ENCODE results near the gene ASXL1. TPM values are rescaled to one million over a fixed set of nuclear protein-coding genes. Genes with fewer than 3 reads are reported as not detected.

The ASXL1 gene
- polyA plus RNA-seq, 2 of the 4 experiments (the other 2 are of a cell fraction), result 35.7 to 36.0 TPM

DNA sequence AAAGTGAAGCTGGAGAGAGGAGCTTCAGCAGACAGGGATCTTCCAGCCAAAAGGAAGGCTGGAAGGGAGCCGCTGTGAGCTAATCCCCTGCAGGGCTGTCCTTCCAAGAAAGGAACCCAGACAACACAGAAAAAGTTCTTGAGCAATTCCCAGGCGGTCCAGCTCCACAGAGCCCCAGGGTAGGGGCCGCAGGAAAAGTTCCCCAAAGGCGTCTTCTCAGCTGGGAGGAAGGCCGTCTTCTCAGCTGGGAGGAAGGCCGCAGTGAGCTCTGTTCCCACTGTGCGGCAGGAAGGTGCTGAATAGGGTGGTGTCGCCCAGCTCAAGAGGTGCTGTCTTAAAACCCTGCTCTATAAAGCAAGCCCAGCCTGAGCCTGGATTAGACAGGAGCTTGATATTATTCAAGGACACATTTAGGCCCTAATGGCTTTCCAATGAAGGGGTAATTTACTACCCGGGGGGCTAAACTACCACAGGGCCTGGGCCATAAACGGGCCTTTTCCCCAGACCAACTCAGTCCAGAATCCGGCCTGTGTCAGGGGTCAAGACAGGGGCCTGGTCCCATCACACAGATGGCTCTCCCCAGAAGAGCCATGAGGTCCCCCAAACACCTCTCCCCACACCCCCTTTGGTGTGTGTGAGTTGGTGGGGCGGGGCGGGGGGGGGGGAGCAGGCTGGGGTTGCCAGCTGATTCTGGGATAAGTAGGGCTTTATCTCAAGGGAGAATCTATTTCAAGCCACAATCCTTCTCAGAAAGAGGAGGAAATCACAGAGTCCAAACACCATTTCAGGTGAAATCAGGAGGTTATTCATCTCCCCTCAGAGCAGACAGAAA, 123.4 kb downstream of the ASXL1 start (continued):
- TF ChIP-seq, protein P1, sequence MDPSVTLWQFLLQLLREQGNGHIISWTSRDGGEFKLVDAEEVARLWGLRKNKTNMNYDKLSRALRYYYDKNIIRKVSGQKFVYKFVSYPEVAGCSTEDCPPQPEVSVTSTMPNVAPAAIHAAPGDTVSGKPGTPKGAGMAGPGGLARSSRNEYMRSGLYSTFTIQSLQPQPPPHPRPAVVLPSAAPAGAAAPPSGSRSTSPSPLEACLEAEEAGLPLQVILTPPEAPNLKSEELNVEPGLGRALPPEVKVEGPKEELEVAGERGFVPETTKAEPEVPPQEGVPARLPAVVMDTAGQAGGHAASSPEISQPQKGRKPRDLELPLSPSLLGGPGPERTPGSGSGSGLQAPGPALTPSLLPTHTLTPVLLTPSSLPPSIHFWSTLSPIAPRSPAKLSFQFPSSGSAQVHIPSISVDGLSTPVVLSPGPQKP (IDR thresholded peaks at IDR 0.05; ENCODE audit: low read depth, low read length), result no peak
- TF ChIP-seq EHMT2 (IDR thresholded peaks at IDR 0.05; ENCODE audit: low read depth) (no peak), TFCP2L1 (CRISPR knock-in tag; IDR thresholded peaks at IDR 0.05) (no peak)

DNA sequence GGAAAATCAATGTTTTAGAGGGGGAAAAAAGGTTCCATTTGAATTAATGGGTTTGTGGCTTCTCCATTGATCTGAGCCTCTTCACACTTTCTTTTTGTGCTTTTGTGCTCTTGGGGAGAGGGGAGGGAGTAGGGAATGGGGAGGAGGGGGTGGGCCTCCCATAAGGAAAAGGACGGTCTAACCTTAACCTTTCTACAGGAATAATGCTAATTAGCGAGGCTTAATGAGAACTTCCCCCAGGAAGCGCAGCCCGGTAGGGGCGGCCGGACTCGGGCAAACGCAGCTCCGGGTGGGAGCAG, 124.0 kb downstream of the ASXL1 start:
- FAIRE-seq, result no peak
- Histone ChIP-seq H3K9me3 (no peaks in the 10 kb centered on the region), H3K4me3 (peak overlapping the region; percentile 77), H3K4me1 (peaks cover 28% of the 10 kb centered on the region), H3K27ac (peak overlapping the region; percentile 98 to 99), H3K4me2 (peak overlapping the region; percentile 91)
- TF ChIP-seq, protein P2, sequence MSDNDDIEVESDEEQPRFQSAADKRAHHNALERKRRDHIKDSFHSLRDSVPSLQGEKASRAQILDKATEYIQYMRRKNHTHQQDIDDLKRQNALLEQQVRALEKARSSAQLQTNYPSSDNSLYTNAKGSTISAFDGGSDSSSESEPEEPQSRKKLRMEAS (IDR thresholded peaks at IDR 0.05), result no peak
- no peak for TF ChIP-seq FOXS1 (CRISPR knock-in tag; IDR thresholded peaks at IDR 0.05)
- TF ChIP-seq CBX2 (IDR thresholded peaks at IDR 0.05; ENCODE audit: borderline replicate concordance, low read depth), result no peak
- no peak for TF ChIP-seq POLR2A (IDR thresholded peaks at IDR 0.05; ENCODE audit: low read length)
- no peak for TF ChIP-seq EP300 (IDR thresholded peaks at IDR 0.05)
- TF ChIP-seq RFX5 (IDR thresholded peaks at IDR 0.05), result no peak
- TF ChIP-seq MAZ (IDR thresholded peaks at IDR 0.05; ENCODE audit: borderline replicate concordance, low read depth, low read length), result no peak
- TF ChIP-seq ZC3H11A (IDR thresholded peaks at IDR 0.05), result no peak
- no peak for TF ChIP-seq FOSL2 (IDR thresholded peaks at IDR 0.05)
- no peak for TF ChIP-seq FOSL2 (CRISPR knock-in tag; IDR thresholded peaks at IDR 0.05)
- TF ChIP-seq, protein P3, sequence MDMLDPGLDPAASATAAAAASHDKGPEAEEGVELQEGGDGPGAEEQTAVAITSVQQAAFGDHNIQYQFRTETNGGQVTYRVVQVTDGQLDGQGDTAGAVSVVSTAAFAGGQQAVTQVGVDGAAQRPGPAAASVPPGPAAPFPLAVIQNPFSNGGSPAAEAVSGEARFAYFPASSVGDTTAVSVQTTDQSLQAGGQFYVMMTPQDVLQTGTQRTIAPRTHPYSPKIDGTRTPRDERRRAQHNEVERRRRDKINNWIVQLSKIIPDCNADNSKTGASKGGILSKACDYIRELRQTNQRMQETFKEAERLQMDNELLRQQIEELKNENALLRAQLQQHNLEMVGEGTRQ (IDR thresholded peaks at IDR 0.05), result no peak
- no peak for TF ChIP-seq HOXB13 (CRISPR knock-in tag; IDR thresholded peaks at IDR 0.05; ENCODE audit: low read depth)
- no peak for TF ChIP-seq RCOR1 (IDR thresholded peaks at IDR 0.05; ENCODE audit: low read depth, low read length)
- TF ChIP-seq, protein P4, sequence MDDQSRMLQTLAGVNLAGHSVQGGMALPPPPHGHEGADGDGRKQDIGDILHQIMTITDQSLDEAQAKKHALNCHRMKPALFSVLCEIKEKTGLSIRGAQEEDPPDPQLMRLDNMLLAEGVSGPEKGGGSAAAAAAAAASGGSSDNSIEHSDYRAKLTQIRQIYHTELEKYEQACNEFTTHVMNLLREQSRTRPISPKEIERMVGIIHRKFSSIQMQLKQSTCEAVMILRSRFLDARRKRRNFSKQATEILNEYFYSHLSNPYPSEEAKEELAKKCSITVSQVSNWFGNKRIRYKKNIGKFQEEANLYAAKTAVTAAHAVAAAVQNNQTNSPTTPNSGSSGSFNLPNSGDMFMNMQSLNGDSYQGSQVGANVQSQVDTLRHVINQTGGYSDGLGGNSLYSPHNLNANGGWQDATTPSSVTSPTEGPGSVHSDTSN (IDR thresholded peaks at IDR 0.05), result no peak
- TF ChIP-seq, protein P5, sequence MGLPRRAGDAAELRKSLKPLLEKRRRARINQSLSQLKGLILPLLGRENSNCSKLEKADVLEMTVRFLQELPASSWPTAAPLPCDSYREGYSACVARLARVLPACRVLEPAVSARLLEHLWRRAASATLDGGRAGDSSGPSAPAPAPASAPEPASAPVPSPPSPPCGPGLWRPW (IDR thresholded peaks at IDR 0.05), result no peak
- TF ChIP-seq ZSCAN20 (CRISPR knock-in tag; IDR thresholded peaks at IDR 0.05), result no peak
- no peak for TF ChIP-seq BHLHE40 (IDR thresholded peaks at IDR 0.05; ENCODE audit: low read depth, low read length)
- TF ChIP-seq, protein P6, sequence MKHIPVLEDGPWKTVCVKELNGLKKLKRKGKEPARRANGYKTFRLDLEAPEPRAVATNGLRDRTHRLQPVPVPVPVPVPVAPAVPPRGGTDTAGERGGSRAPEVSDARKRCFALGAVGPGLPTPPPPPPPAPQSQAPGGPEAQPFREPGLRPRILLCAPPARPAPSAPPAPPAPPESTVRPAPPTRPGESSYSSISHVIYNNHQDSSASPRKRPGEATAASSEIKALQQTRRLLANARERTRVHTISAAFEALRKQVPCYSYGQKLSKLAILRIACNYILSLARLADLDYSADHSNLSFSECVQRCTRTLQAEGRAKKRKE (CRISPR knock-in tag; IDR thresholded peaks at IDR 0.05; ENCODE audit: low read depth), result no peak
- TF ChIP-seq, protein P1 (IDR thresholded peaks at IDR 0.05; ENCODE audit: low read depth, low read length), result no peak
- no peak for ATAC-seq
- POLR2A ChIA-PET, result no interaction called here
- CTCF ChIA-PET, result no interaction called here
- WGBS (ENCODE audit: missing lambda C conversion rate), result 61% methylated on average over 9 of the region's 9 CpGs
- no peak for DNase-seq (ENCODE audit: low read depth in 1 of 2, low spot score in 1 of 2)
